A673 (cell line): ENCODE results near the gene RALBP1. TPM values are rescaled to one million over a fixed set of nuclear protein-coding genes. Genes with fewer than 3 reads are reported as not detected.

Experiments used
- BruUV-seq: library from RNA; stranded (reverse); fragments of 400-500 nt; replicated peaks from 2 replicates; lab custom pipeline; 2021; lab: Mats Ljungman, UMichigan
- CTCF ChIA-PET: fragments of 300-600 bp; sonication (Branson Sonifier 250); formaldehyde crosslinking; loops from one replicate; lab custom pipeline; 2022; ENCODE audit warnings: antibody characterized with exemption; lab: Charles Lee
- POLR2A ChIA-PET: fragments of 300-600 bp; sonication (Branson Sonifier 250); formaldehyde crosslinking; loops from one replicate; lab custom pipeline; 2022; ENCODE audit warnings: antibody characterized with exemption; ENCODE audit not compliant: low non-redundant PET; lab: Charles Lee
- DNase-seq: peaks from one replicate; pipeline ENCODE4 v3.0.0-alpha.2; 2015; ENCODE audit warnings: low spot score
- H3K27ac ChIP-seq: fragments of 200-600 bp; sonication (generic); 2 replicates; pipeline ENCODE4 v1.5.1; 2016; ENCODE audit warnings: mixed run types, low read depth, mild to moderate bottlenecking, mixed read lengths, antibody characterized with exemption, low read length; ENCODE audit not compliant: poor library complexity, severe bottlenecking
- H3K27me3 ChIP-seq: fragments of 200-600 bp; sonication (generic); replicated peaks from 2 replicates; pipeline ENCODE4 v1.6.1; 2017; ENCODE audit warnings: mixed run types, low read depth, mild to moderate bottlenecking, mixed read lengths, antibody characterized with exemption, low read length; ENCODE audit not compliant: insufficient read depth, poor library complexity
- H3K36me3 ChIP-seq: fragments of 200-600 bp; sonication (generic); 2 replicates; pipeline ENCODE4 v1.6.1; 2016; ENCODE audit warnings: mixed run types, mild to moderate bottlenecking, mixed read lengths, antibody characterized with exemption, low read length; ENCODE audit not compliant: insufficient read depth, poor library complexity, severe bottlenecking
- H3K4me1 ChIP-seq: fragments of 200-600 bp; sonication (generic); 2 replicates; pipeline ENCODE4 v1.6.1; 2017; ENCODE audit warnings: mixed run types, mild to moderate bottlenecking, mixed read lengths, antibody characterized with exemption, low read length; ENCODE audit not compliant: insufficient read depth, poor library complexity, severe bottlenecking
- H3K4me3 ChIP-seq: fragments of 200-600 bp; sonication (generic); 2 replicates; pipeline ENCODE4 v1.5.1; 2016; ENCODE audit warnings: low read depth, mixed run types, mild to moderate bottlenecking, mixed read lengths, low read length; ENCODE audit not compliant: poor library complexity, severe bottlenecking
- H3K9me3 ChIP-seq: fragments of 200-600 bp; sonication (generic); 2 replicates; pipeline ENCODE4 v1.6.1; 2016; ENCODE audit warnings: mixed run types, low read depth, mild to moderate bottlenecking, mixed read lengths, antibody characterized with exemption, low read length; ENCODE audit not compliant: poor library complexity, severe bottlenecking
- EZH2 ChIP-seq: fragments of 200-600 bp; sonication (generic); IDR thresholded peaks from 2 replicates; pipeline ENCODE4 v1.6.1; 2017; ENCODE audit warnings: borderline replicate concordance, low read depth, mild to moderate bottlenecking, mixed read lengths, antibody characterized with exemption, low read length; ENCODE audit not compliant: poor library complexity, severe bottlenecking
- intact Hi-C: fragments of 100-400 bp; cut with micrococcal nuclease; formaldehyde crosslinking; loops from one replicate; pipeline ENCODE4 v1.10.0; 2022; ENCODE audit not compliant: unreplicated experiment
- total RNA-seq: library from RNA; stranded (reverse); gene quantifications from 2 replicates; pipeline ENCODE4 v1.2.3, GENCODE V29; 2021
- TF ChIP-seq, protein P1 (sequence below): fragments of 300-800, 200-600 bp; sonication (generic); conservative IDR thresholded peaks from 2 replicates; pipeline ENCODE4 v1.5.1; 2017; ENCODE audit warnings: low read depth, mild to moderate bottlenecking, antibody characterized with exemption, low read length, moderate library complexity, mixed read lengths

The RALBP1 gene
- total RNA-seq, 1 experiment from 2014 or later, result 53.5 TPM

DNA sequence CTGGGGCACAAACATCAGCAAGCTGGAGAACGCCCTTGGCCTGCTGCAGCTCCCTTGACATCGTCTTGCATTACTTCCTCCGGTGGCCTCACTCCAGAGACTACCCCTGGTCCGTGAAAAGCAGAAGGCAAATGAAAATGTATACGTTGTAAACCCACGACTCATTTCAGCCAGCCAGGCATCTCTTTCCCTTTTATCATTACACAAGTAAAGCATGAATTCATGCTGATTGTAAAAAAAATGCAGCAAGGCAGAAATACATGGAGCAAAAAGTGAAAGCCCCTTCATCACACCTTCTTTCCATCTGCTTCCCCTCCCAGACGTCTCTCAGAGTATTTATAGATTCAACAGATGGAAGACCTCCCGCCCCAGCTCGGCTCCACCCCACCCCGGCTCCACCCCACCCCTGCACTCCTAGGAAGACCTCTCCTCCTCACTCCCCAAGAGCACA is 41.6 kb upstream of the RALBP1 start:
- BruUV-seq, result no TSS peak
- no peak overlapping the region for H3K4me3 ChIP-seq
- H3K4me1 ChIP-seq, result peaks cover 4% of the 10 kb centered on the region
- H3K27ac ChIP-seq, result no peak overlapping the region
- H3K36me3 ChIP-seq, result no peaks in the 10 kb centered on the region
- CTCF ChIA-PET, result no interaction called here
- intact Hi-C loops, result no loop called here
- POLR2A ChIA-PET, result no interaction called here
- DNase-seq, result no peak
- H3K9me3 ChIP-seq, result no peaks in the 10 kb centered on the region
- no peak for TF ChIP-seq EZH2
- TF ChIP-seq, protein P1, sequence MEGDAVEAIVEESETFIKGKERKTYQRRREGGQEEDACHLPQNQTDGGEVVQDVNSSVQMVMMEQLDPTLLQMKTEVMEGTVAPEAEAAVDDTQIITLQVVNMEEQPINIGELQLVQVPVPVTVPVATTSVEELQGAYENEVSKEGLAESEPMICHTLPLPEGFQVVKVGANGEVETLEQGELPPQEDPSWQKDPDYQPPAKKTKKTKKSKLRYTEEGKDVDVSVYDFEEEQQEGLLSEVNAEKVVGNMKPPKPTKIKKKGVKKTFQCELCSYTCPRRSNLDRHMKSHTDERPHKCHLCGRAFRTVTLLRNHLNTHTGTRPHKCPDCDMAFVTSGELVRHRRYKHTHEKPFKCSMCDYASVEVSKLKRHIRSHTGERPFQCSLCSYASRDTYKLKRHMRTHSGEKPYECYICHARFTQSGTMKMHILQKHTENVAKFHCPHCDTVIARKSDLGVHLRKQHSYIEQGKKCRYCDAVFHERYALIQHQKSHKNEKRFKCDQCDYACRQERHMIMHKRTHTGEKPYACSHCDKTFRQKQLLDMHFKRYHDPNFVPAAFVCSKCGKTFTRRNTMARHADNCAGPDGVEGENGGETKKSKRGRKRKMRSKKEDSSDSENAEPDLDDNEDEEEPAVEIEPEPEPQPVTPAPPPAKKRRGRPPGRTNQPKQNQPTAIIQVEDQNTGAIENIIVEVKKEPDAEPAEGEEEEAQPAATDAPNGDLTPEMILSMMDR, result no peak
- H3K27me3 ChIP-seq, result no peaks in the 10 kb centered on the region

DNA sequence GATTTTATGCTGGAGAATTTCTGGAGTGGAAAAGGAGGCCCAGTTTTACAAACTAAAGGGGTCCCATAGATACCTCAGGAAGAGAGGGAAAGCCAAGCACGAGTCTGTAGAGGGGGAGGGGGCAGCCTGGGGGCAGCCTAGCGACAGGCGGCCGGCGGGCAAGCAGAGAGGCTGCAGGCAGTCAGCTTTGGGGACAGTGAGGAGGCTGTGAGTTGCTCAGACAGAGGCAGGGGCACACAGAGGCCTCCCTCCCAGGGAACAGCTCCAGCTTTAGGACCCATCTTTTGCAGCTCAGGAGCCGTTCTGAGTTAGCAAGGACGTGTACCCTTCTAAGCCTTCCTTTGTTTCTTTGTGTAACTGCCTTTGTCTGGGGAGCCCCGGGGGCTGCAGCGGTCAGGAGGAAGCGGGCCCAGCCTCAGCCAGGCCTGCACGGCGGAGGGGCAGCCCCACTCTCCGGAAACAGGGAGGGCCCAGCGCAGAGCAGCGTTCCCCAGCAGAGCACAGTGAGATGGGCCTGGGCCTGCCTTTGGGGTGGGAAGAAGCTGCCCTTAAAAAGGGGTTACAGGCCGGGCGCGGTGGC is 41.1 kb upstream of the RALBP1 start:
- Histone ChIP-seq H3K27ac (no peak overlapping the region), H3K36me3 (no peaks in the 10 kb centered on the region), H3K4me1 (peaks cover 3% of the 10 kb centered on the region), H3K4me3 (no peak overlapping the region), H3K9me3 (no peaks in the 10 kb centered on the region), H3K27me3 (no peaks in the 10 kb centered on the region)
- intact Hi-C loops, result no loop called here
- POLR2A ChIA-PET, result no interaction called here
- no TSS peak for BruUV-seq
- TF ChIP-seq EZH2, result no peak
- TF ChIP-seq, protein P1, result no peak
- CTCF ChIA-PET, result no interaction called here
- DNase-seq, result no peak

DNA sequence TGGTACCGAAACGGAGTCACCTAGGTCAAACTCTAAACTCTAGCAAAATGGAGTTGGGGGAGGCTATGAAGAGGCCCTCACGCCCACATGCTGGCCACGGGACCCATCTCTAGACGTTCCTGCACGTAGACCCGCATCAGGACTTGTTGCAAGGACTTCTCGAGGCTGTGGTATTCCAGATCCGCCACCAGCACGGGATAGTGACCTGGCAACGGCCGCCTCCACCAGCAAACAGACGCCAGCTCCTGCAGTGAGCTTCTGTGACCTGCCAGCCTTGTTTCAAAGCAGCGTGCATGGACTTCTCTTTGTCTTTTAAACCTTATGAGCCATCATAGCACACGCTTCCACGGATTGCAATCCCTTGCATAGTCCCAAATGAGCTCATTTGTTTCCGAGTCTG is 40.3 kb upstream of the RALBP1 start:
- no TSS peak for BruUV-seq
- DNase-seq, result no peak
- intact Hi-C loops, result no loop called here
- ChIA-PET POLR2A (no interaction called here), CTCF (no interaction called here)
- Histone ChIP-seq H3K9me3 (no peaks in the 10 kb centered on the region), H3K27me3 (no peaks in the 10 kb centered on the region), H3K4me3 (no peak overlapping the region), H3K27ac (no peak overlapping the region), H3K4me1 (peaks cover 3% of the 10 kb centered on the region), H3K36me3 (no peaks in the 10 kb centered on the region)
- TF ChIP-seq, protein P1, result no peak
- TF ChIP-seq EZH2, result no peak
